ENCODE measurements around the gene SOX10.

Gene SOX10

DNA sequence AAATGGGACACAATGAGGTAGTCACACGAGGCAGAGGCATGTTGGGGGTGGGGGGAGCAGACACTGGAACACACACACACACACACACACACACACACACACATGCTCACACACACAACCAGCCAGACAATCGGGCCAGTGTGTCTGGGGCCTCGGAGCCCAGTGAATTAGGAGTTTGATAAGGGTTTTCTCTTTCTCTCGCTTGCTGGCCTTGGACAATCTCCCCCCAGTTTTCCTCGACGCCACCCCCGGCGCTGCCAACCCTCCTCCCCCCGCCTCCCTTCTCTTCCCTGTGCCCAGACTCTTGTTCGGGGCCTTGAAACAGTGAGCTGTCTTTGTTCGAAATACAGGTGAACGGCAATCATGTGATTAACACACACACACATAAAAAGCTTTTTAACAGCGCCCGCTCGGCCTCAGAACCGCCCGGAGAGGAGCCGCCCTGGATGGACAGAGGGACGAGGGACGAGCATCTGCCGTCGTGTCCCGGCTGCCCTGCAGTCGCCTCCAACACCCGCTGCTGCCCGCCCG is 1.5 kb upstream of the SOX10 start:
- TF ChIP-seq POLR2AphosphoS5 (IDR thresholded peaks at IDR 0.05; ENCODE audit: low read depth, low read length) (no peak), TAF1 (IDR thresholded peaks at IDR 0.05; ENCODE audit: borderline replicate concordance, insufficient read depth, low read length) (no peak), SIN3A (IDR thresholded peaks at IDR 0.05; ENCODE audit: borderline replicate concordance, insufficient read depth, low read length) (no peak), FOXP2 (optimal IDR thresholded peaks at IDR 0.05; ENCODE audit: borderline replicate concordance, extremely low read depth, extremely low read length, insufficient read depth) (no peak)
- TF ChIP-seq, protein P1, sequence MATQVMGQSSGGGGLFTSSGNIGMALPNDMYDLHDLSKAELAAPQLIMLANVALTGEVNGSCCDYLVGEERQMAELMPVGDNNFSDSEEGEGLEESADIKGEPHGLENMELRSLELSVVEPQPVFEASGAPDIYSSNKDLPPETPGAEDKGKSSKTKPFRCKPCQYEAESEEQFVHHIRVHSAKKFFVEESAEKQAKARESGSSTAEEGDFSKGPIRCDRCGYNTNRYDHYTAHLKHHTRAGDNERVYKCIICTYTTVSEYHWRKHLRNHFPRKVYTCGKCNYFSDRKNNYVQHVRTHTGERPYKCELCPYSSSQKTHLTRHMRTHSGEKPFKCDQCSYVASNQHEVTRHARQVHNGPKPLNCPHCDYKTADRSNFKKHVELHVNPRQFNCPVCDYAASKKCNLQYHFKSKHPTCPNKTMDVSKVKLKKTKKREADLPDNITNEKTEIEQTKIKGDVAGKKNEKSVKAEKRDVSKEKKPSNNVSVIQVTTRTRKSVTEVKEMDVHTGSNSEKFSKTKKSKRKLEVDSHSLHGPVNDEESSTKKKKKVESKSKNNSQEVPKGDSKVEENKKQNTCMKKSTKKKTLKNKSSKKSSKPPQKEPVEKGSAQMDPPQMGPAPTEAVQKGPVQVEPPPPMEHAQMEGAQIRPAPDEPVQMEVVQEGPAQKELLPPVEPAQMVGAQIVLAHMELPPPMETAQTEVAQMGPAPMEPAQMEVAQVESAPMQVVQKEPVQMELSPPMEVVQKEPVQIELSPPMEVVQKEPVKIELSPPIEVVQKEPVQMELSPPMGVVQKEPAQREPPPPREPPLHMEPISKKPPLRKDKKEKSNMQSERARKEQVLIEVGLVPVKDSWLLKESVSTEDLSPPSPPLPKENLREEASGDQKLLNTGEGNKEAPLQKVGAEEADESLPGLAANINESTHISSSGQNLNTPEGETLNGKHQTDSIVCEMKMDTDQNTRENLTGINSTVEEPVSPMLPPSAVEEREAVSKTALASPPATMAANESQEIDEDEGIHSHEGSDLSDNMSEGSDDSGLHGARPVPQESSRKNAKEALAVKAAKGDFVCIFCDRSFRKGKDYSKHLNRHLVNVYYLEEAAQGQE (IDR thresholded peaks at IDR 0.05; ENCODE audit: insufficient read depth in 1 of 2, low read depth in 2 of 2, low read length in 2 of 2) = no peak

DNA sequence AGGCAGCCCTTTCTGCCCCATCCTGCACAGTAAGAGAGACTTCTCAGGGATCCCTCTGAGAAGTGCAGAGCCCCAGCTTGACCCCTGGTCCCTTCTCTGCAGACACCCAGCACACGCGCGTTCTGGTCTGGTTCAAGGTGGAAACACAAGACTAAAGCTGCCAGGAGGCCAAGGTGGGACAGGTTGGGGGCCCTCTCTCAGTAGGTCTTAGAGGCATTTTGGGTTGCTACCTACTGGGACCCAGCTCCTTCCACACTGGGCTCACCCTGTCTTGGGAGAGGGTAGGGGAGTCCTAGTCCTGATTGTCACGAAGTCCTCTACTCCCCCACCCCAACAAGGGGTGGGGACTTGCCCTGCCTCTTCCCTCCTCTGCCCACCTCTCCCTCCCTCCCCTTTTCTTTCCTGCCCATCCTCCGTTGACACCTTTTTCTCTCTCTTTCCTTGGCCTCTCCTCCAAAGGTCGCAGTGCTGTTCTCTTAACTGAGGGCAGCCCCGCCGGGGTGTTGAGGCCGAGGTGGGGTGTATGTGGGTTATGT is 763 bp upstream of the SOX10 start:
- TF ChIP-seq FOXP2 (optimal IDR thresholded peaks at IDR 0.05; ENCODE audit: borderline replicate concordance, extremely low read depth, extremely low read length, insufficient read depth) = no peak
- no peak for TF ChIP-seq SIN3A (IDR thresholded peaks at IDR 0.05; ENCODE audit: borderline replicate concordance, insufficient read depth, low read length)
- TF ChIP-seq, protein P1 (IDR thresholded peaks at IDR 0.05; ENCODE audit: insufficient read depth in 1 of 2, low read depth in 2 of 2, low read length in 2 of 2) = no peak
- TF ChIP-seq TAF1 (IDR thresholded peaks at IDR 0.05; ENCODE audit: borderline replicate concordance, insufficient read depth, low read length) = no peak
- TF ChIP-seq POLR2AphosphoS5 (IDR thresholded peaks at IDR 0.05; ENCODE audit: low read depth, low read length) = no peak

DNA sequence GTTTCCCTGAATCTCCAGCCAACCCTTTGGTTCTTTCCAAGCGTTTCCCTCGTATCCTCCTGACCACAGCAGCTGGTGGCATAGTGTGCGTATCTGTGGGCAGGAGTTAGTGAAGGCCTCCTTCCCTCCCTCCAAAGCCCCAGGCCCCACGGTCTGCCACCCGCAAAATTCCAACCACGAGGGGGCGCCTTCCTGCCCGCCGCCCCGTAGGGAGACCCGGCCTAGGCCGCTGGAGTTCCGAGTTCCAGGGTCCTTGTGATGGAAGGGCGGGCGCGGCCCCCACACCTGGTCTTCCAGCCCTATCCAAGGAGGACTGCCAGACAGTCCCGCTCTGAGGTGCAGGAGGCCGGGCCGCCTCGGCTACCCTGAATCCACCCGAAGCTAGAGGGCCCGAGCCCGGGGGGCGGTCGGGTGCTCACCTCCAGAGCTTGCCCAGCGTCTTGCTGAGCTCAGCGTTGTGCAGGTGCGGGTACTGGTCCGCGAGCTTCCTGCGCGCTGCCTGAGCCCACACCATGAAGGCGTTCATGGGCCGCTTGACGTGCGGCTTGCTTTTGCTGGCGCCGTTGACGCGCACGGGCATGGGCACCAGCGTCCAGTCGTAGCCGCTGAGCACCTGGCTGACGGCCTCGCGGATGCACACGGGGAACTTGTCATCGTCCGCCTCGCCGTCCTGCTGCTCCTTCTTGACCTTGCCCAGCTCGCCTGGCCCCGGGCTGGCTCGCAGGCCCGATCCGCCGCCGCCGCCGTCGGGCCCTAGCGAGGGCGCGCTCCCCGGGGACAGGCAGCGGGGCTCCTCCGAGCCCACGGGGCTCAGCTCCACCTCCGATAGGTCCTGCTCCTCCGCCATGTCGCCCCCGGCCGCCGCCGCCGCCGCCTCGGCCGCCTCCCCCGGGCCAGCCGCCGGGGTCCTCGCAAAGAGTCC is 1.2 kb downstream of the SOX10 start:
- no peak for TF ChIP-seq FOXP2 (optimal IDR thresholded peaks at IDR 0.05; ENCODE audit: borderline replicate concordance, extremely low read depth, extremely low read length, insufficient read depth)
- TF ChIP-seq POLR2AphosphoS5 (IDR thresholded peaks at IDR 0.05; ENCODE audit: low read depth, low read length) = no peak
- no peak for TF ChIP-seq SIN3A (IDR thresholded peaks at IDR 0.05; ENCODE audit: borderline replicate concordance, insufficient read depth, low read length)
- no peak for TF ChIP-seq TAF1 (IDR thresholded peaks at IDR 0.05; ENCODE audit: borderline replicate concordance, insufficient read depth, low read length)
- TF ChIP-seq, protein P1 (IDR thresholded peaks at IDR 0.05; ENCODE audit: insufficient read depth in 1 of 2, low read depth in 2 of 2, low read length in 2 of 2) = no peak

DNA sequence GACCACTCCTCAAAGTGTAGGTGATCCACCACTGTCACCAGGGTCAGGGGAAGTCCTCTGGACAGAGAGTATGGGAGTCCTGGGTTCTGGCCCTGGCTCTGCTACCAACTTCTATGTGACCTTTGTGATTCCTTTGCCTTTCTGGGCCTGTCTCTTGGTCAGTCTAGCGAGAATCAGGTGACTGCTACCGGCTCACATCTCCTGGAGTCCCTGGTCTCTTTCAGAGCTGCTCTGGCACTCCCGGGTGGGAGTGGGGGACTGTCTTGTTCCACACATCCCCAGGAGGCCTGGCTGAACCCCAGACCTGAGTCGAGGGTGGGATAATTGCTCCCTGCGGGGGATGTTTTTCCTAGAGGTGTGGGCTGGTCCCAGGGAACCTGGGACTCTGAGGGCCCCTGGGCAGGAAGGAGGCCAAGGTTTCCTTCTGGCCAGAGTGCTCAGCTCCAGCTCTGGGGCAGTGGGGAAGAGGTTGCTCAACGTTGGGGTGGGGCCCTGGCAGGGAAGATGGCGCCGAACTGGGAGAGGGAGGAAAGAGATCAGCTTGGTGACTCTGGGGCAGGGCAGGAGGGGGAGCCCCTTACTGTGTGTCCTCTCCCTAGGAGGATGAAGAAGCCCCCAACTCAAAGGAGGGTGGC is 2.1 kb downstream of the SOX10 start:
- no peak for TF ChIP-seq FOXP2 (optimal IDR thresholded peaks at IDR 0.05; ENCODE audit: borderline replicate concordance, extremely low read depth, extremely low read length, insufficient read depth)
- no peak for TF ChIP-seq SIN3A (IDR thresholded peaks at IDR 0.05; ENCODE audit: borderline replicate concordance, insufficient read depth, low read length)
- TF ChIP-seq POLR2AphosphoS5 (IDR thresholded peaks at IDR 0.05; ENCODE audit: low read depth, low read length) = no peak
- TF ChIP-seq TAF1 (IDR thresholded peaks at IDR 0.05; ENCODE audit: borderline replicate concordance, insufficient read depth, low read length) = no peak
- TF ChIP-seq, protein P1 (IDR thresholded peaks at IDR 0.05; ENCODE audit: insufficient read depth in 1 of 2, low read depth in 2 of 2, low read length in 2 of 2) = no peak
